GM21360 (cell line): ENCODE data around the gene MYG1.
A peak's percentile ranks its signal among the peaks of the same experiment; 100 is the strongest.

Experiments used
- ATAC-seq: cut with Tn5 transposase; IDR thresholded peaks from one replicate; pipeline ENCODE4 v1.9.1; 2021; ENCODE audit warnings: mild to moderate bottlenecking, moderate library complexity; ENCODE audit not compliant: unreplicated experiment

MYG1 gene

DNA sequence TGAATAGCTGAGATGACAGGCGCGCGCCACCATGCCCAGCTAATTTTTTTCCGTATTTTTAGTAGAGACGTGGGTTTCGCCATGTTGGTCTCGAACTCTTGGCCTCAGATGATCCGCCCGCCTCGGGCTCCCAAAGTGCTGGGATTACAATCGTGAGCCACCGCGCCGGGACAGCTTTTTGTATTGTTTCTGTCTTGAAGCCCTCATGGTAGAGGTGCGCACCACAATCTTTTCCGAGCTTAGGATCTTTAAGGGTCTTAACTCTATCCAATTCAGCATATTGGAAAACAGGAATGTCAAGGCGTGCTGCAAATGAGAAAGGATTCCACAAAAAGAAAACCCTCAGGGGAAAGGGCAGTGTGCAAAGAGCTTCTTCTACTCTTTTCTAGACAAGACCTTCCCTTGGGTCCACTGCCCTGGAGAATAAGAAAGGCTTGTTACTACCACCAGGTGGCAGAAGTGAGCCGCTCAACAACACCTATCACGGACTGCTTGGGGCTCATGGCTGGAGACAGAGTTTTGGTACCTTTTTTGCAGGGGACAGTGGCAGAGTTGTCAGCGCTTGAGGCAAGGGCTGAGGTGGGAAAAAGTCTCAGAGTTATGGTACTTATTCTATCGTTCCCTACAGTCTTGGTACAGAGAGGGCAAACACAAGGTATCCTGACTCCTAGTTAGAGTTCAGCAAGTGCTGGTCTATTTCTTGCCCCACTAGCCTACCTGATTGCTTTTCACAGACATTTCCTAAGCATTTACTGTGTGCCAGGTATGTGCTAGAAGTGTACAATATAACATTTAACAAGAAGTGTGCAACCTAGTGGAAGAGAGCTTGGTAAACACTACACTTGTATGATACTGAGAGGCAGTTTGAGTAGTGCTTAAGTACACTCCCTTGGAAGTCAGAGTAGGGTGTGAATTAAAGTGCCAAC, 53.1 kb downstream of the MYG1 start:
- peak; percentile 67 for ATAC-seq

DNA sequence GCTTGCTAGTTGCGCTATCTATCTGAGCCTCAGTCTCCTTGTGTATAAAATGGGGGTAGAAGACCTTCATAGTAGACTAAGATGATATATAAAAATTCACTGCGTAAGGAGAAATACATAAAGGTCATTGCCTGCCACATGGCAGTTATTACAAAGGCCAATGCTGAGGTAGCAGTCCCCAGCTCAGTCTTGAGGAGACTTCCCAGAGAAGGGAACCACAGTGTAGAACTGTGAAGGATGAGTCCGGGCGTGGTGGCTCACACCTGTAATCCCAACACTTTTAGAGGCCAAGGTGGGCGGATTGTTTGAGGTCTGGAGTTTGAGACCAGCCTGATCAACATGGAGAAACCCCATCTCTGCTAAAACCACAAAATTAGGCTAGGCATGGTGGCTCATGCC, 53.8 kb downstream of the MYG1 start:
- ATAC-seq = no peak

DNA sequence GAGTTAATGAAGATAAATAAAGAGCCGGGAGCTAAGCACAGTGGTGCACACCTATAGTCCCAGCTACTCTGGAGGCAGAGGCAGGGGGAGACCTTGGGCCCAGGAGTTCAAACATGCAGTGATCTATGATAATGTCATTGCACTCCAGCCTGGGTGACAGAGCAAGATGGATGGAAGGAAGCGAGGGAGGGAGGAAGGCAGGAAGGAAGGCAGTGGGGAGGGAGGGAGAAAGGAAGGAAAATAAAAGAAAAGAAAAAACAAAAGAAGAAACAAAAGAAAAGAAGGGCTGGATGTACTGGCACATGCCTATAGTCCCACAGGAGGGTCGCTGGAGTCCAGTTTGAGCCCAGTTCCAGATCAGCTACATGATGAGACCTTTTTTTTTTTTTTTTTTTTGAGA, 55.6 kb downstream of the MYG1 start:
- no peak for ATAC-seq
